Measurements from ENCODE around the gene CBLC.

DNA sequence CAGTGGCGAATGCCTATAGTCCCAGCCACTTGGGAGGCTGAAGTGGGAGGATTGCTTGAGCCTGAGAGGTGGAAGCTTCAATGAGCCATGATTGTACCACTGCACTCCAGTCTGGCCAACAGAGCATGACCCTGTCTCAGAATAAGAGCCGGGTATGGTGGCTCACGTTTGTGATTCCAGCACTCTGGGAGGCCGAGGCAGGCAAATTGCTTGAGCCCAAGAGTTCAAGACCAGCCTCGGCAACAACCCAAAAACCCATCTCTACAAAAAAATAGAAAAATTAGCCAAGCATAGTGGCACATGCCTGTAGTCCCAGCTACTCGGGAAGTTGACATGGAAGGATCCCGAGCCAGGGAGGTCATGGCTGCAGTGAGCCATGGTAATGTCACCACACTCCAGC lies 63.1 kb downstream of the CBLC start:
- no peak for TF ChIP-seq POLR2A (IDR thresholded peaks at IDR 0.05)
- TF ChIP-seq, protein P1, sequence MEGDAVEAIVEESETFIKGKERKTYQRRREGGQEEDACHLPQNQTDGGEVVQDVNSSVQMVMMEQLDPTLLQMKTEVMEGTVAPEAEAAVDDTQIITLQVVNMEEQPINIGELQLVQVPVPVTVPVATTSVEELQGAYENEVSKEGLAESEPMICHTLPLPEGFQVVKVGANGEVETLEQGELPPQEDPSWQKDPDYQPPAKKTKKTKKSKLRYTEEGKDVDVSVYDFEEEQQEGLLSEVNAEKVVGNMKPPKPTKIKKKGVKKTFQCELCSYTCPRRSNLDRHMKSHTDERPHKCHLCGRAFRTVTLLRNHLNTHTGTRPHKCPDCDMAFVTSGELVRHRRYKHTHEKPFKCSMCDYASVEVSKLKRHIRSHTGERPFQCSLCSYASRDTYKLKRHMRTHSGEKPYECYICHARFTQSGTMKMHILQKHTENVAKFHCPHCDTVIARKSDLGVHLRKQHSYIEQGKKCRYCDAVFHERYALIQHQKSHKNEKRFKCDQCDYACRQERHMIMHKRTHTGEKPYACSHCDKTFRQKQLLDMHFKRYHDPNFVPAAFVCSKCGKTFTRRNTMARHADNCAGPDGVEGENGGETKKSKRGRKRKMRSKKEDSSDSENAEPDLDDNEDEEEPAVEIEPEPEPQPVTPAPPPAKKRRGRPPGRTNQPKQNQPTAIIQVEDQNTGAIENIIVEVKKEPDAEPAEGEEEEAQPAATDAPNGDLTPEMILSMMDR (IDR thresholded peaks at IDR 0.05) = no peak
